ENCODE results near the gene KCNQ1.

- TF ChIP-seq GATA2 (IDR thresholded peaks at IDR 0.05; ENCODE audit: low read depth, low read length) (no peak), GATA3 (IDR thresholded peaks at IDR 0.05; ENCODE audit: low read depth, low read length) (no peak)
Measured at GRCh38 chr11:2410616-2411015, 34.2 kb upstream of the KCNQ1 start.
